GM12892 (cell line): ENCODE data around the gene YWHAB.

Experiments used
- DNase-seq: peaks from one replicate; pipeline ENCODE4 v3.0.0; 2011; ENCODE audit not compliant: insufficient read length
- FAIRE-seq: peaks from 2 replicates; lab custom pipeline; 2011; peaks lifted over from hg19 to GRCh38; lab: Jason Lieb, UNC
- POLR2A ChIP-seq: IDR thresholded peaks from 2 replicates; pipeline ENCODE4 v1.6.1; 2011; ENCODE audit warnings: low read depth, low read length, control low read depth
- POLR2AphosphoS5 ChIP-seq: IDR thresholded peaks from 2 replicates; pipeline ENCODE4 v1.6.1; 2011; ENCODE audit warnings: low read depth, low read length, control low read depth
- TAF1 ChIP-seq: IDR thresholded peaks from 2 replicates; pipeline ENCODE4 v1.6.1; 2011; ENCODE audit warnings: low read depth, mild to moderate bottlenecking, control low read depth, low read length, borderline replicate concordance

YWHAB gene

DNA sequence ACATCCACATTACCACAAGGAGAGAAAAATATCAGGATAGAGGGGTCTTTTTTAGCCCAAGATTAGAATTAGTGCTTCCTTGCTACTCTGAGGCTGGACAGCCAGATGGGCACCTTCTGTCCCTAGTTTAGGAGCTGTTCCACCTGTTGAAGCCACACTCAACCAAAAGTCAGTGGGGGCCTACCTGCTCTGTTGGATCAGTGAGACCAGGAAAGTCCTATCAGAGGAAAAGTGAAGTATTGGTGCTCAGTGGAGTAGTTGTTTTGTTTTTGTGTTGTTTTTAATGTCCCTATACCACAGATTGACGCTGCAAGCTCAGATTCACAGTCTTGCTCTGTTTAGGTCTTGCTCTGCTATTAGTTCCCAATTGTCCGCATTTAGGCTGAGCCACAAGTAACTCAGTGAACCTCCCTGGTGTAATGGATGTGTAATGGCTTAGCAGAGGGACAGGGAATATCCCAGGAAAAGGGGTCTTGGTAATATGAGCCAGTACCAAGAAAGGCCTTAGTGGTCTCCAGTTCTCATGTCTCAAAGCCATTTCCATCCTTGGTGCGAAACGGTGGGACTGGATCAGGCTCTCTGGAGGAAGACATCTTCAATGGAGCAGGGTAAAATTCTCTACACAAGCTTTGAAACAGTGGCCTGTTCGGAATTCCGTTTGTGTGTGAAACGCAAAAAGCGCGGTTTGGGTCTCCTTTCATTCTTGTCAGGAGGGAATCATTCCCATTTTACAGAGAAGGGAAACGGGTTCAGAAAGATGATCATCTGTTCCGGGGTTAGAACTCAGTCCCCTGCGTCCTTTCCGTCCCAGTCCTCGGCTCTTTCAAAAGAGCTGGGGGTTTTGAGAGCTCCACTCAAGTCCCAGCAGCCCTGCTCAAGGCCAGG lies 23.7 kb downstream of the YWHAB start:
- peak; percentile 46; the same call in 1 of the 2 replicates for TF ChIP-seq POLR2A
- no peak for TF ChIP-seq TAF1
- DNase-seq (no peak), FAIRE-seq (no peak)

DNA sequence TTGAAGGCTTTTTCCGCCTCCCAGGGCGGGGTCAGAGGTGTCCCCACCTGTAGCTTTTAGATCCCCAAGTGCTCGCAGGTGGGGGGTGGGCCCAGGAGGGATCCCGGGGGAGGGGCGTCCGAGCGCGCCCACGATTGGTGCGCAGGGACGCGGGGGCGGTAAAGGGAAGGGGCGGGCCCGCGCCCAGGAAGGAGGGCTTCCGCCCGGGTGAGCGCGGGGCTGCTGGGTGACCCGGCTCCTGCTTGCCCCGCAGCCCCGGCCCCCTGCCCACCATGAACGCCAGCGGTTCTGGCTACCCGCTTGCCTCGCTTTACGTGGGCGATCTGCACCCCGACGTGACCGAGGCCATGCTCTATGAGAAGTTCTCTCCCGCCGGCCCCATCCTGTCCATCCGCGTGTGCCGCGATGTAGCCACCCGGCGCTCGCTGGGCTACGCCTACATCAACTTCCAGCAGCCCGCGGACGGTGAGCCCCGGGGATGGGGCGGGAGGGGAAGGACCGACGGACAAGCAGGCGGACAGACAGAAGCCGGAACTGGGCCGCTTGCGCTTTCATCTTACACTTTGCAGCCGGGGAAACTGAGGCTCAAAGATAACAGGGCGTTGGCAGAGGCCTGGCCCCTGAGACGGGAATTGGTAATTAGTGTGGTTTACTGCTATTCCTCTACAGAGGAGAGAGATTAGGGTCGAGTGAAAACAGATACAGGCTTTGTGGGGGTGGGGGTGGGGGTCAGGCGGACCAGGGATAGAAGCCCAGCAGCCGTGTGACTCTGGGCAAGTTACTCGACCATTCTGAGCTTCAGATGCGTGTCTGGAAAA lies 24.6 kb downstream of the YWHAB start, which contains the start of gene PABPC1L:
TSS of gene PABPC1L (plus strand) at position 189 of the 818 bp plus-strand sequence. CDS start at position 273, 84 bp downstream.
- DNase-seq (peak; percentile 83), FAIRE-seq (peak; percentile 86)
- TF ChIP-seq POLR2AphosphoS5 (peak; percentile 68; the same call in 1 of the 2 replicates), POLR2A (peak; percentile 66; the same call in 1 of the 2 replicates), TAF1 (no peak)

DNA sequence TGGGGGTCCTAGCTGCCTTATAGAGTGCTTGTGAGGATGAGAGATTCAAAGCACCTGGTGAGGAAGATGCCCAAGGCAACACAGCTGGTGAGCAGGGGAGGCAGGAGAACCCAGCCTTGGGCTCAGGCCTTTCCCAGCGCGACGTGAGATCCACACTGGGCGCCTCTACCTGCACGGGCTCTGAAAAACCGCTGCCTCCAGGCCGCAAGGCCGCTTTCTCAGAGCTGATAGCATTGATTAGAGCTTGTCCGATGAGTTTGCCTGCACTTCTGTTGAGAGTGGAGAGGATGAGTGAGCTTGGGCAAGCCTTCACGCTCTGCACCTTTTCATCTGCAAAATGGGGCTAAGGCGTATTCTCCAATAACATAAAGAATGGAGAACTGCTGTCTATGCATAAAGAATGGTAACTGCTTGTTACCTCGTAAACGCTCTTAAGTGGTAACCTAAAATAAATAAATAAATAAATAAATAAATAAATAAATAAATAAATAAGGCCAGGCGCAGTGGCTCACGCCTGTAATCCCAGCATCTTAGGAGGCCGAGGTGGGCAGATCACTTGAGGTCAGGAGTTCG lies 25.3 kb downstream of the YWHAB start:
- TF ChIP-seq TAF1 (no peak), POLR2AphosphoS5 (no peak), POLR2A (no peak)
- DNase-seq (no peak), FAIRE-seq (no peak)

DNA sequence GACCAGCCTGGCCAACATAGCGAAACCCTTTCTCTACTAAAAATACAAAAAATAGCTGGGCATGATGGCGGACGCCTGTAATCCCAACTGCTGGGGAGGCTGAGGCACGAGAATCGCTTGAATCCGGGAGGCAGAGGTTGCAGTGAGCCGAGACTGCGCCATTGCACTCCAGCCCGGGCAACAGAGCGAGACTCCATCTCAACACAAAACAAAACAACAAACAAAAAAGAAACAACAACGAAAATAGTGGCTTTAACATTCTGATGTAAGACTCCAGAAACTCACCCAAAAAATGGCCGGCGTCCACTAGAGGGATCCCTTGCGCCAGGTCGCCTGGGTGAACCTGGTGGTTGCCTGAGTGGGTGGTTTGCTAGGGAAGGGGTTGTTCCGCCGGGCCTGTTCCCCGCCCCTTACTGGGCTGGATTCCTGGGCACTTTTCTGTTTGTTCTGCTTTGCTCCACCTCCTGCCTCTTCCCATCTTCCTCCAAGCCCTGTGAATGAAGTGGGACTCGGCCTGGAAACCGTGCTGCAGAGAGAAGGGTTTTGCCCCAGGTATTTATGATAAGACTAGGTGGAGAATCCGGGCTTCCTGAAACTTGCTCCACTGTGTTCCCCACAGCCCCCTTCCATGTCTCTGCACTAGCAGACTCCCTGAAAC lies 25.9 kb downstream of the YWHAB start:
- DNase-seq = no peak
- TF ChIP-seq POLR2A (no peak), TAF1 (no peak)
- FAIRE-seq = no peak

DNA sequence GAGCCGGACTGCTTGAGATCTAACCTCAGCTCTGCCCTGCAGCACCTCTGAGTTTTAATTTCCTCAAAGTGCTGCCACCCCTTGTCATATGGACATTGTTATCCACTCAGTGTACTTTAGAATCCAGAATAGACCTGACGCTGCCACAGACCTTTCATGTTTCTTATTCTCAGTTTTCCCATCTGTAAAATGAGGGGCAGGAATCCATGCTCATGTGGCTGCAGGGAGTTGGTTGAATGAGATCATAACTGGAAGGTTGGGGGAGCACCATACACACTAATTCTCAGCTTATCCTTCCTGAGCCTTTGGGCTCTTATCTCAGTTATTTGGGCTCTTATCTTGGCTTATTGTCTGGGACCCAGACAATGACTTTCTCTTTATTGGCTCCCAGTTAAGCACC lies 26.7 kb downstream of the YWHAB start:
- DNase-seq = no peak
- FAIRE-seq = no peak
- TF ChIP-seq POLR2AphosphoS5 (no peak), TAF1 (no peak), POLR2A (no peak)

DNA sequence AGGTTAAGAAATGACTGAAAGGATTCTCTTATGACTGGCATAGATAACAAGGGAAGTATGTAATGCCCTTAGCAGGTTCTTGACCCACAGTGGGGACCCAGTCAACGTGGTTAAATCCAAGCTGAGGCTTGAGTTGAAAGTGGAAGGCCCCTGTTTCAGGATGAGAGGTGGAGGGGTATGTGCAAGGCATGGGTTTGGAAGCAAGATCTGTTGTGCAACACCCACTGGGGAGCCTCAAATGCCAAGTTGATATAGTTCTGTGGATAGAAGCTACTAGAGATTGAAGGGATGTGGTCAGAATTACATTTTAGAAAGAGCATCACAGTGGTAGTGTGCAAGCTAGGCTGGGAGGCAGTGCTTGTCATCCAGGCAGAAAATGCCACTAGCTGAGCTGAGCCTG lies 29.4 kb downstream of the YWHAB start:
- FAIRE-seq = no peak
- DNase-seq = no peak
- TF ChIP-seq TAF1 (no peak), POLR2AphosphoS5 (no peak), POLR2A (no peak)

DNA sequence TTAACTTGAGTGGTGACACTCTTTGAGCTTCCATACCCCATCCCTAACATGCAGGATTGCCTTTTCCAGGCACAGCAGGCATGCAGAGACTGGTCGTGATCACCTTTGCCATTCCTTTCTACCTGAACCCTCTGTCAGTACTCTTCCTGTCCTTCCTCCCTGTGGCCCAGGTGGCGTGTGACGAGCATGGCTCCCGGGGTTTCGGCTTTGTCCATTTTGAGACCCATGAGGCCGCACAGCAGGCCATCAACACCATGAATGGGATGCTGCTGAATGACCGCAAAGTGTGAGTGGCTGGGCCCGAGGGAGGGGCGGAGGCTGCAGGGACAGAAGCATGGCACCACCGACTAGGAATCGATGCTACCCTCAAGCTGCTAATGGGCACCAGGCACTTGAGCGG lies 31.1 kb downstream of the YWHAB start:
- TF ChIP-seq POLR2AphosphoS5 = no peak
- no peak for TF ChIP-seq POLR2A
- no peak for TF ChIP-seq TAF1
- no peak for DNase-seq
- FAIRE-seq = no peak

DNA sequence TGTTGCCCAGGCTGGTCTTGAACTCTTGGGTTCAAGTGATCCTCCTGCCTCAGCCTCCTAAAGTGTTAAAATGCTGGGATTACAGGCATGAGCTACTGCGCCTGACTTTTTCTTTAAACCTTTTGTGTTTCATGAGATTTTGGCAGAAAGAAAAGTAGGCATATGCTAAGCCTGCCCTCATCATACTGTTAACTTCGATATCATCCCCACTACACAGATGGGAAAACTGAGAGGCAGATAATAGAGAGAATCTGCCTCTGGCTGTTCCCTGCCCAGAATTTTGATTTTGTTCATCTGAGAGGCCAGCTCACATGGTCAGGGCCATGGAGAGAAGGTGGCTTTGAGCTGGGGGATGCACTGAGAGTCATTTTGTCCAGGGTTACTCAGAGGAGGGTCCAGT lies 31.9 kb downstream of the YWHAB start:
- DNase-seq (no peak), FAIRE-seq (no peak)

DNA sequence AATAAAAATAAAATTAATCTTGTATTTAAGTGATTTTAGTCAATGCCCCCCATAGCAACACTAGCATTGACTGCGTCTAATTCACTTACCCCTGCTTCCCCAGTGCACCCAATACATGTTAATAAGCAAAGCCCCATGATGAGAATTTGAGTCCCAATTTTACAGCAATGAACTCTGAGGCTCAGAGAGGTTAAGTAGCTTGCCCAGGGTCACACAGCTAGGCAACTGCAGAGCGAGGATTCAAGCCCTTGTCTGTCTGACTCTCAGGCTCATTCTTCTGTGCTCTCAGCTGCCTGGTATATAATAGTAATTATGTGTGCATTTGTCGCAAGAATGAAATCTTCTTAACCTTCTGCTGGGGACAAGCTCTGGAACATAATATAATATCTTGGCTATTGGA lies 32.8 kb downstream of the YWHAB start:
- TF ChIP-seq TAF1 = no peak
- no peak for TF ChIP-seq POLR2AphosphoS5
- no peak for TF ChIP-seq POLR2A
- DNase-seq (no peak), FAIRE-seq (no peak)

More for the DNA sequence above, 31.9 kb downstream of the YWHAB start:
- TF ChIP-seq POLR2A = no peak
- TF ChIP-seq TAF1 = no peak

DNA sequence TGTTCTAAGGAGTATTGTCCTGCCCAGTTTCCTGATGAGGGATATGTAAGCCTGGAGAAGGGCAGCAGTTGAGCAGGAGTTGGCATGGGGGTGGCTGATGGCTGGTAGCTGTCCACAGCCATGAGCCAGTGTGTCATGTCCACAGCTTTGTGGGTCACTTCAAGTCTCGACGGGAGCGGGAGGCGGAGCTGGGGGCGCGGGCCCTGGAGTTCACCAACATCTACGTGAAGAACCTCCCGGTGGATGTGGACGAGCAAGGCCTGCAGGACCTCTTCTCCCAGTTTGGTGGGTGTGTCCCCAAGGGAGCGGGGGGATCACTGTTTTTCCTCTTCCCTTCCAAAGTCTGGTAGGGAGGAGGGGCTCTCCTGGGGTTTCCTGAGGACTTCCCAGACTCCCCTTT lies 33.3 kb downstream of the YWHAB start:
- FAIRE-seq (no peak), DNase-seq (no peak)
- TF ChIP-seq POLR2A = no peak
- TF ChIP-seq TAF1 = no peak
- TF ChIP-seq POLR2AphosphoS5 = no peak

DNA sequence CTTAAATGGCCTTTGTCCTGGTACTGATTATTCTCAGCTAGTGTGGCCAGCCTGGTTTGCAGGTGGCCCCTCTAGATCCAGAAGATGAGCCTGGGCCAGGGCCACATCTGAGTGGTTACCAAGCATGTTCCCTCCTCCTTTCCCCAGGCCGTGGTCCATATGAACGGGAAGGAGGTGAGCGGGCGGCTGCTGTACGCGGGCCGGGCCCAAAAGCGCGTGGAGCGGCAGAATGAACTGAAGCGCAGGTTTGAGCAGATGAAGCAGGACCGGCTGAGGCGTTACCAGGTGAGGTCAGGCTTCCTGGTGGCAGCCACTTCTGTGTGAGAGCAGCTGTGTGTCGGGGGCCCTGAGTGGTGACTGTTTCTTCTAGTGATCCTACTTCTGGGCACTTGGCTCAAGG lies 35.9 kb downstream of the YWHAB start:
- DNase-seq (no peak), FAIRE-seq (no peak)
- TF ChIP-seq TAF1 (no peak), POLR2A (no peak), POLR2AphosphoS5 (no peak)
